Choroid plexus epithelial cell (primary cell): ENCODE results near the gene C11orf65.
"Not testable (repeated sequence)": the region's sequence is repeated elsewhere in the genome, so short reads cannot be mapped to it uniquely, and the experiment has no call there.

Experiments
- DNase-seq: peaks from one replicate; pipeline ENCODE4 v3.0.0-alpha.2; 2010; ENCODE audit warnings: low read depth
- H3K4me3 ChIP-seq: 2 replicates; pipeline ENCODE4 v1.5.1; 2011; ENCODE audit warnings: low read depth, mild to moderate bottlenecking, control low read depth, low read length, moderate library complexity
- TF ChIP-seq, protein P1 (sequence below): conservative IDR thresholded peaks from 2 replicates; pipeline ENCODE4 v1.5.1; 2011; ENCODE audit warnings: low read depth, mild to moderate bottlenecking, control low read depth, inconsistent platforms, low read length, moderate library complexity

C11orf65 gene

DNA sequence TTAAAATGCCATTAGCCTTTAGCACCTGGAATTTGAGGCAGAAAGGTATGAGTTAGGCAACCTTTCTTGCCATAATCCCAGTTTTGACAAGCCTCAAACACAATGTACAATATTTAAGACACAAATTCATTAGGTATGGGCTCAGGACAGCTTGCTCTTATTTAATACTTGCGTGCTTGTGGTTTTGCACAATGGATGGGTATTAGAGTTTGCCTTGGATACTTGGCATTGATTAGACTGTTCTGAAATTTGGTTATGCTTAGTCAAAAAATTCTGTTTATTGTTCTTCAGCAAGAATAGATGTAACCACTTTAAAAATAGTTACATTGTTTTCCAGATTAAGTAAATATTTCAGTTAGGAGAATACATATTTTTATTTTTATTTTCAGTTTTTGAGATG, 5.4 kb upstream of the C11orf65 start:
- no peak for DNase-seq
- TF ChIP-seq, protein P1, sequence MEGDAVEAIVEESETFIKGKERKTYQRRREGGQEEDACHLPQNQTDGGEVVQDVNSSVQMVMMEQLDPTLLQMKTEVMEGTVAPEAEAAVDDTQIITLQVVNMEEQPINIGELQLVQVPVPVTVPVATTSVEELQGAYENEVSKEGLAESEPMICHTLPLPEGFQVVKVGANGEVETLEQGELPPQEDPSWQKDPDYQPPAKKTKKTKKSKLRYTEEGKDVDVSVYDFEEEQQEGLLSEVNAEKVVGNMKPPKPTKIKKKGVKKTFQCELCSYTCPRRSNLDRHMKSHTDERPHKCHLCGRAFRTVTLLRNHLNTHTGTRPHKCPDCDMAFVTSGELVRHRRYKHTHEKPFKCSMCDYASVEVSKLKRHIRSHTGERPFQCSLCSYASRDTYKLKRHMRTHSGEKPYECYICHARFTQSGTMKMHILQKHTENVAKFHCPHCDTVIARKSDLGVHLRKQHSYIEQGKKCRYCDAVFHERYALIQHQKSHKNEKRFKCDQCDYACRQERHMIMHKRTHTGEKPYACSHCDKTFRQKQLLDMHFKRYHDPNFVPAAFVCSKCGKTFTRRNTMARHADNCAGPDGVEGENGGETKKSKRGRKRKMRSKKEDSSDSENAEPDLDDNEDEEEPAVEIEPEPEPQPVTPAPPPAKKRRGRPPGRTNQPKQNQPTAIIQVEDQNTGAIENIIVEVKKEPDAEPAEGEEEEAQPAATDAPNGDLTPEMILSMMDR, result no peak
- H3K4me3 ChIP-seq, result no peak overlapping the region

DNA sequence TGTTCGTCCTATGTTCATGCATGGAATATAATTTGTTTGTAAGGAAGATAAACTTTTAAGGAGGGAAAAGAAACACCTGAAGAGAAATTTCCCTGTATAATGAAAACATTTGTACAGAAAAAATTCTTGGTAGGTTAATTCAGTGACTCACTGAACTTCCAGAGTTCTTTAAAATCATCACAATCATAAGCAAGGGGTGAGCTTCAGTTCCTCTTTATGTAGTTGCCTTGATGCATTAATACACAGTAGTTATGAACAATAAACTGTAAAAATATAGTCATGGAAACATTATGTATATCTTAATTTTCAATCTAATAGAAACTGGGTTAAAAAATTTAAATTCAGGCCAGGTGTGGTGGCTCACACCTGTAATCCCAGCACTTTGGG, 1.1 kb upstream of the C11orf65 start:
- TF ChIP-seq, protein P1, result no peak
- no peak for DNase-seq
- H3K4me3 ChIP-seq, result no peak overlapping the region

DNA sequence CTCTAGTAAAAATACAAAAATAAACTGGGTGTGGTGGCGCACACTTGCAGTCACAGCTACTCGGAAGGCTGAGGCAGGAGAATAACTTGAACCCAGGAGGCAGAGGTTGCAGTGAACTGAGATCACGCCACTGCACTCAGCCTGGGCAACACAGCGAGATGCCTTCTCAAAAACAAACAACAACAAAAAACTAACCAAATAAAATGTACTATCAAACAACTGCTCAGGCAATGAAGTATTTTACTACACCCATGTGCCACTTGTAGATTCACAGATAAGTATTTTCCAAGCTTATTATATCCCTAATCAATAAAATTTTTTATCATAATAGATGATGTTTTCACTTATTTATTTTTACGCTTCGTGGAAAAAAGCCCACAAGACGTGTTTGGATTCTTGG, 924 bp downstream of the C11orf65 start:
- no peak for DNase-seq
- H3K4me3 ChIP-seq, result peak overlapping the region; percentile 83
- TF ChIP-seq, protein P1, result no peak

DNA sequence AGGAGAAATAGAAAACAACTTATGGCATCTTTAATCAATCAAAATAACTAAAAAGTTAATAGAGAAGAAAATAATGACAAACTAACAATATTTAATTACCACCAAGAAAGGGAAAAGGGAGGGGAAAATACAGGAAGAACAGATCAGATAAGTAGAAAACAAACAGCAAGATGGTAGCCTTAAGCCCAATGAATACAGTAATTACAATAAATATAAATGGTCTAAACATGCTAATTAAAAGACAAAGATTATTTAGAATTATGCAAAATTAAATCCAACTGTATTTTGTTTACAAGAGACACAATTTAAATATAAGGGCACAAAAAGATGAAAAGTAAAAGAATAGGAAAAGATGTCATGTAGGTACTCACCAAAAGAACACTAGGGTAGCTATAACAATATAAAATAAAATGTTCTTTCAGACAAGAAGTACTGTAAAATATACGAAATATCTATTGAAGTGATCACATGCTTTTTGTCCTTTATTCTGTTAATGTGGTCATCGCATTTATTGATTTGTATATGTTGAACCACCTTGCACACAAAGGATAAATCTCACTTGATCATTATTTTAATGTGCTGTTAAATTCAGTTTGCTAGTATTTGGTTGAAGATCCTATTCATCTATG, 14.0 kb downstream of the C11orf65 start:
- no peak overlapping the region for H3K4me3 ChIP-seq
- DNase-seq, result no peak
- TF ChIP-seq, protein P1, result no peak

DNA sequence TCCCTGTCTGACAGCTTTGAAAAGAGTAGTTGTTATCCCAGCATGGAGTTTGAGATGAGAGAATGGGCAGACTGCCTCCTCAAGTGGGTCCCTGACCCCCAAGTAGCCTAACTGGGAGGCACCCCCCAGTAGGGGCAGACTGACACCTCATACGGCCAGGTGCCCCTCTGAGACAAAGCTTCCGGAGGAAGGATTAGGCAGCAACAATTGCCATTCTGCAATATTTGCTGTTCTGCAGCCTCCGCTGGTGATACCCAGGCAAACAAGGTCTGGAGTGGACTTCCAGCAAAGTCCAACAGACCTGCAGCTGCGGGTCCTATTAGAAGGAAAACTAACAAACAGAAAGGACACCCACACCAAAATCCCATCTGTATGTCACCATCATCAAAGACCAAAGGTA, 25.9 kb downstream of the C11orf65 start:
- H3K4me3 ChIP-seq, DNase-seq: not testable (repeated sequence)

DNA sequence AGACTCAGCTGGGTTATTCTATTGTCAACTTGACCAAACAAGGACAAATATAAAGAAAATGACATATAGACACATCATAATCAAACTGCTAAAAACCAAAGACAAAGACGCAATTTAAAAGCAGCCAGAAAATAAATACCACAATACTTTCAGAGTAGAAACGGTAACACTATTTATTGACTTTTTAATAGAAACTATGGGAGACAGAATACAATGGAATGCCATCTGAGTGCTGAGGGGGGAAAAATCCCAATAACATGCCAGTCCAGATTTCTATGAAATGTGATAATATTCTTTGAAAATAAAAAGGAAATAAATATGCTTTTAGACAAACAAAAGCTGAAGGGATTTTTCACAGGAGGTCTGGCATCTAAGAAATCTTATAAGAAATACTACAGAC, 30.7 kb downstream of the C11orf65 start:
- H3K4me3 ChIP-seq, result no peak overlapping the region
- DNase-seq, result no peak
- TF ChIP-seq, protein P1, result no peak

DNA sequence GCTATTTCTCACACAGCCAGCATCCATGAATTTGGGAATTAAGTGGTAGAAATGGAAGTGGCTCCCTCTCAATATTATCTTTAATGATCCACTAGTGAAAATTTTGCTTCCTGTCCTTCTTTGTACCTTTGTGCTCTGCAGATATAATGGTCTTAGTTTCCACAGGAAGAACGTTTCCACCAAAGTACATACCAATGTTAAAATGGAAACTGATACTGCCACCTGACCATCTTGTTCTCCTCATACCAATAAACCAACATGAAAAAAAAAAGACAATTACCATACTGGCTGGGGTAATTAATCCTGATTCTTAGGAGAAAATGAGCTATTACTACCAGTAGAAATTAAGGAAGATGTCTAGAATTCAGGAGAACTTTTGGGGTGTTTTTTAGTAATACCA, 32.3 kb downstream of the C11orf65 start:
- TF ChIP-seq, protein P1, result no peak
- no peak for DNase-seq
- no peak overlapping the region for H3K4me3 ChIP-seq

DNA sequence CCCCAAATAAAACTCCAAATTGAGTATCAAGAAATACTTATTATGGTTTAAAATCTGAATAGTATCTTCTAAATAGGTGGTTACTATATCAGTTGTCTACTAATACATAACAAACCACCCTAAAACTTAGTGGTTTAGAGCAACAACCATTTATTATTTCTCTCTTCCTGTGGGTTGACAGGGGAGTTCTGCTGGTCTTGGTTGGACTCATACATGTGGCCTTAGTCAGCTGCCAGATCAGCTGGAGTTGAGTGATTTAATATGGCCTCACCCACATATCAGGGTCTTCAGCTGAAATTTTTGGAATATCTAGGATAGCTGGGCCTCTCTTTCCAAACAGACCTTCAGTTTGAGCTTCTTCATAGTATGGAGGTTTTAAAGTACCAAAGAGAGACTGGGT, 34.5 kb downstream of the C11orf65 start:
- no peak overlapping the region for H3K4me3 ChIP-seq
- TF ChIP-seq, protein P1, result no peak

More for the DNA sequence above, 34.5 kb downstream of the C11orf65 start:
- DNase-seq, result peak; percentile 19
